IMR-90 (cell line): ENCODE data around the gene NFIX. TPM values are rescaled to one million over a fixed set of nuclear protein-coding genes. Genes with fewer than 3 reads are reported as not detected.

ENCODE experiments used
- ATAC-seq: fragments of 200-7000 bp; cut with Tn5 transposase; 2 replicates; pipeline ENCODE4 v1.9.1; 2020; ENCODE audit warnings: low read depth, mild to moderate bottlenecking, moderate library complexity
- BruUV-seq: library from RNA; stranded (reverse); fragments of 400-500 nt; replicated peaks from 2 replicates; lab custom pipeline; 2021; lab: Mats Ljungman, UMichigan
- CTCF ChIA-PET: fragments of 300-600 bp; formaldehyde crosslinking; extraction: SDS; loops from one replicate; lab custom pipeline; 2021; ENCODE audit warnings: antibody characterized with exemption; lab: Yijun Ruan, JAX
- POLR2A ChIA-PET: fragments of 300-600 bp; sonication (Branson Sonifier 250); formaldehyde crosslinking; loops from one replicate; lab custom pipeline; 2022; ENCODE audit warnings: antibody characterized with exemption; ENCODE audit not compliant: unreplicated experiment; lab: Charles Lee
- DNase-seq: peaks from one replicate; pipeline ENCODE4 v3.0.0; 2013
- H2AFZ ChIP-seq: replicated peaks from 2 replicates; pipeline ENCODE3; 2013; ENCODE audit warnings: low read length, mild to moderate bottlenecking; ENCODE audit not compliant: poor library complexity
- H2AK5ac ChIP-seq: 2 replicates; pipeline ENCODE4 v1.6.1; 2013; ENCODE audit warnings: low read depth, low read length, inconsistent platforms
- H2AK9ac ChIP-seq: replicated peaks from 2 replicates; pipeline ENCODE3; 2013; ENCODE audit warnings: mild to moderate bottlenecking, low read depth, low read length, moderate library complexity; ENCODE audit not compliant: poor library complexity
- H2BK120ac ChIP-seq: 2 replicates; pipeline ENCODE4 v1.6.1; 2013; ENCODE audit warnings: low read depth, low read length, inconsistent platforms
- H2BK15ac ChIP-seq: 3 replicates; pipeline ENCODE4 v1.6.1; 2013; ENCODE audit warnings: low read depth, low read length, inconsistent platforms
- H2BK20ac ChIP-seq: 2 replicates; pipeline ENCODE4 v1.6.1; 2013; ENCODE audit warnings: low read depth, mild to moderate bottlenecking, inconsistent platforms, low read length, moderate library complexity
- H2BK5ac ChIP-seq: 2 replicates; pipeline ENCODE4 v1.6.1; 2013; ENCODE audit warnings: mild to moderate bottlenecking, low read depth, low read length, inconsistent platforms; ENCODE audit not compliant: poor library complexity, severe bottlenecking
- H3K14ac ChIP-seq: replicated peaks from 2 replicates; pipeline ENCODE4 v1.6.1; 2013; ENCODE audit warnings: low read depth, low read length, inconsistent platforms
- H3K18ac ChIP-seq: 2 replicates; pipeline ENCODE4 v1.6.1; 2013; ENCODE audit warnings: low read depth, low read length, control low read depth
- H3K23ac ChIP-seq: 2 replicates; pipeline ENCODE4 v1.6.1; 2013; ENCODE audit warnings: low read depth, low read length, inconsistent platforms
- H3K27ac ChIP-seq: 2 replicates; pipeline ENCODE4 v1.5.1; 2013; ENCODE audit warnings: mild to moderate bottlenecking, control low read depth, low read length; ENCODE audit not compliant: insufficient read depth
- H3K27me3 ChIP-seq: 2 replicates; pipeline ENCODE4 v1.6.1; 2013; ENCODE audit warnings: low read length; ENCODE audit not compliant: control insufficient read depth, insufficient read depth
- H3K36me3 ChIP-seq: 2 replicates; pipeline ENCODE4 v1.6.1; 2013; ENCODE audit warnings: low read length, mixed read lengths; ENCODE audit not compliant: control insufficient read depth, insufficient read depth
- H3K4ac ChIP-seq: 2 replicates; pipeline ENCODE4 v1.6.1; 2013; ENCODE audit warnings: low read depth, low read length, inconsistent platforms
- H3K4me1 ChIP-seq: 2 replicates; pipeline ENCODE4 v1.6.1; 2013; ENCODE audit warnings: low read length, mixed read lengths; ENCODE audit not compliant: control insufficient read depth, insufficient read depth
- H3K4me2 ChIP-seq: 2 replicates; pipeline ENCODE4 v1.6.1; 2013; ENCODE audit warnings: low read depth, mild to moderate bottlenecking, control low read depth, low read length, moderate library complexity
- H3K4me3 ChIP-seq: 2 replicates; pipeline ENCODE4 v1.5.1; 2013; ENCODE audit warnings: low read depth, mild to moderate bottlenecking, control low read depth, low read length, moderate library complexity; ENCODE audit not compliant: insufficient read depth
- H3K56ac ChIP-seq: 2 replicates; pipeline ENCODE4 v1.6.1; 2013; ENCODE audit warnings: low read length, inconsistent platforms; ENCODE audit not compliant: insufficient read depth; ENCODE audit errors: extremely low read depth
- H3K79me1 ChIP-seq, 2 experiments: 2 replicates each; pipeline ENCODE4 v1.6.1; 2013; ENCODE audit warnings: low read length in 2 of 2, inconsistent platforms in 1 of 2, low read depth in 1 of 2
- H3K9ac ChIP-seq: 2 replicates; pipeline ENCODE4 v1.6.1; 2013; ENCODE audit warnings: low read depth, low read length, control low read depth
- H3K9me1 ChIP-seq: 2 replicates; pipeline ENCODE4 v1.6.1; 2013; ENCODE audit warnings: low read length, inconsistent platforms; ENCODE audit not compliant: insufficient read depth
- H3K9me3 ChIP-seq: 2 replicates; pipeline ENCODE4 v1.6.1; 2013; ENCODE audit warnings: low read length; ENCODE audit not compliant: control insufficient read depth, insufficient read depth
- H4K20me1 ChIP-seq: 2 replicates; pipeline ENCODE4 v1.6.1; 2013; ENCODE audit warnings: low read length, inconsistent platforms; ENCODE audit not compliant: insufficient read depth
- H4K5ac ChIP-seq: 2 replicates; pipeline ENCODE4 v1.6.1; 2013; ENCODE audit warnings: mild to moderate bottlenecking, low read depth, low read length, control low read depth
- H4K8ac ChIP-seq, 2 experiments: 2 replicates each; pipeline ENCODE4 v1.6.1; 2013; ENCODE audit warnings: low read depth in 2 of 2, low read length in 2 of 2, control low read depth in 1 of 2, inconsistent platforms in 1 of 2
- H4K91ac ChIP-seq: 2 replicates; pipeline ENCODE4 v1.6.1; 2013; ENCODE audit warnings: low read depth, low read length, inconsistent platforms; ENCODE audit not compliant: insufficient read depth
- MAZ ChIP-seq: IDR thresholded peaks from 2 replicates; pipeline ENCODE4 v1.6.1; 2012; ENCODE audit warnings: low read depth, mild to moderate bottlenecking, low read length, improper control_type of control experiment, moderate library complexity, borderline replicate concordance
- NFE2L2 ChIP-seq: fragments of 150-350 bp; IDR thresholded peaks from 2 replicates; pipeline ENCODE4 v1.6.1; 2016; ENCODE audit warnings: low read depth, mild to moderate bottlenecking, low read length
- RAD21 ChIP-seq: IDR thresholded peaks from 2 replicates; pipeline ENCODE4 v1.6.1; 2012; ENCODE audit warnings: low read length, improper control_type of control experiment
- WGBS, 2 experiments: methylation state at CpG; one replicate each; pipeline versions ENCODE4 v1.1.5 to v1.1.7; 2013; ENCODE audit warnings: missing lambda C conversion rate in 2 of 2; ENCODE audit not compliant: insufficient read length in 1 of 2; ENCODE audit errors: extremely low coverage in 2 of 2; 5-methylcytosine and 5-hydroxymethylcytosine counted together
- dilution Hi-C: fragments of 300-500 bp; cut with HindIII; formaldehyde crosslinking; loops from one replicate; pipeline ENCODE4 v1.14.3; 2018; ENCODE audit warnings: low sequenced_read_pairs; ENCODE audit not compliant: unreplicated experiment
- in situ Hi-C: fragments of 300-500 bp; cut with MboI; formaldehyde crosslinking; loops from 3 replicates; pipeline ENCODE4 v1.14.3; 2019; ENCODE audit warnings: low sequenced_read_pairs, inconsistent platforms, mixed read lengths
- intact Hi-C: fragments of 100-400 bp; cut with micrococcal nuclease; formaldehyde crosslinking; loops from 2 replicates; pipeline ENCODE4 v1.10.0; 2022
- polyA plus RNA-seq, 3 experiments: library from polyadenylated mRNA; depleted of rRNA; stranded (reverse); fragments of >200 nt; gene quantifications; 2 replicates each; pipeline ENCODE4 v1.2.3, GENCODE V29; 2012; ENCODE audit warnings: low replicate concordance in 1 of 3
- total RNA-seq: library from RNA; depleted of rRNA; stranded (reverse); fragments of >200 nt; gene quantifications from 2 replicates; pipeline ENCODE4 v1.2.3, GENCODE V29; 2012

Gene NFIX
- total and polyA plus RNA-seq, 2 of the 4 experiments (the other 2 are of a cell fraction) = 10.2 to 47.7 TPM

DNA sequence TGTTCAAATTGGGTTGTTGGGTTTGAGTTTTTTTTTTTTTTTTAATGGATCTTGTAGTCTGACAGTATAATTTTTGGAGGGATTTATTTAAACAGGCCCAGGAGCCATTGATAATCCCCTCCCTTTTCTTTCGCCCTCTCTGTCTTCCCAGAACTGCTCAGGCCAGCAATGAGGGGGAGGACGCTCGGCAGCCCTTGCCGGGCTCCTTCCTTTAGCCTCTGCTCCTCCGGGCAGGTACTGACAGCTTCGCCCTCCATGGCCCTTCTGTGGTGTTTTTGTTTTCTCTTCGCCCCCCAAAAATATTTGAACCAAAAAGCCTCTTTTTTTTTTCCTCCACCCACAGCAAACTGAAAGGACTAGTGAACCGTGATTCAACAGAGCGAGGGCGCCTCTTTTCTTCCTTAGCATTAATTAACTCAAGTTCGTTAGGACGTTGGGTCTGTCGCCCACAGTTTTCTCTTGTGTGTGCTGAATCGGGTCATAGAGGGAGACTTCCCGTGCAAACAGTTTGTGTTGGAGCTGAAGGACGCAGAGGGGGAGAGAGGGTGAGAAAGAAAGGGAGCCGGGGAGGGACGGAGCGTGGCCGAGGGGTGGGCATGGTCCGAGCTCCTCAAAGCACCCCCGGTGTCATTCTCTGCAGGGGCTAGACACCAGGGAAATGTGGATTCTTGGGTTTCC lies 21.5 kb downstream of the NFIX start:
- no peak overlapping the region for H2BK5ac ChIP-seq
- H2BK120ac ChIP-seq = no peak overlapping the region
- H2BK15ac ChIP-seq = no peak overlapping the region
- H4K20me1 ChIP-seq = peaks cover 9% of the 10 kb centered on the region; the same call in 1 of the 2 replicates
- no peak overlapping the region; the same call in 1 of the 2 replicates for H3K18ac ChIP-seq
- no peaks in the 10 kb centered on the region for H3K36me3 ChIP-seq
- no peak overlapping the region for H2AFZ ChIP-seq
- DNase-seq = no peak
- CTCF ChIA-PET = interaction anchor here (1.7 kb wide), 1 partner anchor 39 kb away, joined by 4 read pairs; no protein-coding TSS in a partner anchor
- peak overlapping the region; percentile 29; the same call in 1 of the 2 replicates for H3K23ac ChIP-seq
- peaks cover 46% of the 10 kb centered on the region for H3K4me1 ChIP-seq
- no TSS peak for BruUV-seq
- POLR2A ChIA-PET = no interaction called here
- no peak overlapping the region for H2AK9ac ChIP-seq
- H3K27ac ChIP-seq = peak overlapping the region; percentile 41
- peak overlapping the region; percentile 68 for H3K9ac ChIP-seq
- TF ChIP-seq RAD21 = no peak
- TF ChIP-seq MAZ = no peak
- TF ChIP-seq NFE2L2 = no peak
- H4K91ac ChIP-seq = no peak overlapping the region
- intact Hi-C loops (no loop called here), dilution Hi-C loops (no loop called here), in situ Hi-C loops (no loop called here)
- H4K5ac ChIP-seq = peak overlapping the region; percentile 26; the same call in 1 of the 2 replicates
- H3K9me1 ChIP-seq = peaks cover 15% of the 10 kb centered on the region; the same call in 1 of the 2 replicates
- H3K56ac ChIP-seq = no peak overlapping the region
- peak overlapping the region; percentile 44 for H3K4ac ChIP-seq
- peak overlapping the region; percentile 61 for H3K4me2 ChIP-seq
- H3K14ac ChIP-seq = no peak overlapping the region
- peak overlapping the region in 1 of 2 experiments; percentile 15; a peak in 2 of 4 replicates for H4K8ac ChIP-seq
- no peaks in the 10 kb centered on the region for H3K9me3 ChIP-seq
- H3K27me3 ChIP-seq = no peaks in the 10 kb centered on the region
- H2BK20ac ChIP-seq = no peak overlapping the region
- no peak for ATAC-seq
- 0 out of 2 replicates have a peak overlapping the region, but pooled peaks have one; percentile 43 for H2AK5ac ChIP-seq
- 33% methylated on average over 4 of the region's 22 CpGs; no CpG with 5 or more reads in 1 of the 2 experiments for WGBS, 2 experiments
- peaks cover 37 to 86% of the 10 kb centered on the region in 2 experiments for H3K79me1 ChIP-seq
- H3K4me3 ChIP-seq = no peak overlapping the region
